K562 (cell line): ENCODE measurements around the gene SLC6A6.

ENCODE experiments used
- BHLHE40 ChIP-seq: IDR thresholded peaks from 2 replicates; pipeline ENCODE4 v1.6.1; 2011; ENCODE audit warnings: low read length, improper control_type of control experiment
- CHD1 ChIP-seq: fragments of 200-600 bp; sonication (generic); IDR thresholded peaks from one replicate; pipeline ENCODE4 v1.6.1; 2012; ENCODE audit warnings: mild to moderate bottlenecking, moderate library complexity, low read length, inconsistent platforms
- JUN ChIP-seq, 2 experiments: sonication (generic) in 1 of 2; formaldehyde crosslinking in 1 of 2; IDR thresholded peaks; 2 replicates each; pipeline versions ENCODE4 v1.6.1 to v1.8.0; 2012 to 2022; ENCODE audit warnings: borderline replicate concordance in 2 of 2, mild to moderate bottlenecking in 2 of 2, improper control_type of control experiment in 1 of 2, low read depth in 1 of 2, low read length in 1 of 2, missing genetic modification reagents in 1 of 2
- JUND ChIP-seq, 2 experiments: IDR thresholded peaks; 2 replicates in 1 of 2; 3 replicates in 1 of 2; pipeline ENCODE4 v1.6.1; 2011; ENCODE audit warnings: borderline replicate concordance in 2 of 2, low read depth in 2 of 2, low read length in 2 of 2, improper control_type of control experiment in 1 of 2, missing biosample characterization in 1 of 2, missing genetic modification characterization in 1 of 2, missing genetic modification reagents in 1 of 2
- KDM4B ChIP-seq, 2 experiments: fragments of 450-650 bp in 1 of 2; sonication (generic) in 1 of 2; IDR thresholded peaks; 2 replicates each; pipeline ENCODE4 v1.6.1; 2016 to 2017; ENCODE audit warnings: borderline replicate concordance in 2 of 2, antibody characterized with exemption in 1 of 2, low read depth in 1 of 2, mild to moderate bottlenecking in 1 of 2
- NFE2 ChIP-seq: IDR thresholded peaks from 2 replicates; pipeline ENCODE4 v1.6.1; 2014; ENCODE audit warnings: antibody characterized with exemption, low read depth
- POLR2A ChIP-seq: fragments of 450-650 bp; conservative IDR thresholded peaks from 2 replicates; pipeline ENCODE4 v1.6.1; 2016
- POLR2AphosphoS5 ChIP-seq: IDR thresholded peaks from 2 replicates; pipeline ENCODE4 v1.6.1; 2011; ENCODE audit warnings: mild to moderate bottlenecking, low read depth, low read length, moderate library complexity; ENCODE audit not compliant: control insufficient read depth, insufficient read depth
- SP1 ChIP-seq: sonication (generic); formaldehyde crosslinking; IDR thresholded peaks from 2 replicates; pipeline ENCODE4 v1.8.1; 2022; ENCODE audit warnings: mild to moderate bottlenecking, missing genetic modification reagents
- SREBF2 ChIP-seq: sonication (generic); formaldehyde crosslinking; IDR thresholded peaks from 2 replicates; pipeline ENCODE4 v1.4.0; 2020; ENCODE audit warnings: mild to moderate bottlenecking, missing genetic modification reagents
- ZNF121 ChIP-seq: sonication (generic); formaldehyde crosslinking; conservative IDR thresholded peaks from 2 replicates; pipeline ENCODE4 v1.8.0; 2022; ENCODE audit warnings: missing genetic modification reagents
- ZNF239 ChIP-seq: fragments of 250-450 bp; sonication (Bioruptor Pico); IDR thresholded peaks from 2 replicates; pipeline ENCODE4 v1.4.0; 2020; ENCODE audit warnings: mild to moderate bottlenecking
- TF ChIP-seq, protein P1 (sequence below), 3 experiments: IDR thresholded peaks in 2 of 3; conservative IDR thresholded peaks in 1 of 3; 2 replicates each; pipeline ENCODE4 v1.5.1; 2011 to 2012; ENCODE audit warnings: low read length in 3 of 3, mild to moderate bottlenecking in 3 of 3, control low read depth in 2 of 3, improper control_type of control experiment in 1 of 3, inconsistent platforms in 1 of 3, low read depth in 1 of 3, mixed read lengths in 1 of 3, moderate library complexity in 1 of 3; ENCODE audit not compliant: insufficient read depth in 2 of 3

DNA sequence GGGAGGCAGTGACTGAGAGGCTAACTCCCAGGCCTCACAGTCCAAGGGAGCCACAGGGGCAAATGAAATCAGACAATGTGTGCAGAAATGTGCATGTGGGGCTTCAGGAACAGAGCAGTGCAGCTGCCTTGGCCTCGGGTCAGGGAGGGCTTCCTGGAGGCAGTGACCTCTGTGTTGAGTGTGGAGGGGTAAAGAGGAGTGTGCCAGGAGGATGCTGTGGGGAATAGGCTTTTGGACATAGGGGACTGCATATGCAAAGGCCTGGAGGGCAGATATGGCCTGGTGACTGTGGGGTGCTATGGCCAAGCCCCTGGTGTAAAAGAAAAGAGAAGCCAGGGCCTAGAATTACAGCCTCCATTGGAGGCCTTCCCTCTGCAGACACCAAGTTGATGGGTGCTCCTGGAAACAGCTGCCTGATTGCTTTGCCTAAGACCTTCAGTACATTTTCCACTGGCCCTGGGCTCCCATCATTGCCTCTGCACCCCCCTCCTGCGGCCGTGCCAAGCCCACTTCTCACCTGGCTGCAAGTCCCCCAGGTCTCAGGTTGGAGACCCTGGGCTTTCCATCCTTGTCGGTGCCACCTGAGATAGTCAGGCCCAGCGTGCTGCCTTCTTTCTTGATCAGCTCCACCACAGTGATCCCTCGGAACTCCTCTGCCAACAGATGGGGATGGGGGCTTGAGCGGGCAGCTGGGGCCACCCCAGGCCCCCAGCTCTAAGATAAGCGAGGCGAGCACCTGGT, 122.7 kb downstream of the SLC6A6 start:
- TF ChIP-seq SREBF2 (CRISPR knock-in tag) = no peak
- TF ChIP-seq, protein P1, sequence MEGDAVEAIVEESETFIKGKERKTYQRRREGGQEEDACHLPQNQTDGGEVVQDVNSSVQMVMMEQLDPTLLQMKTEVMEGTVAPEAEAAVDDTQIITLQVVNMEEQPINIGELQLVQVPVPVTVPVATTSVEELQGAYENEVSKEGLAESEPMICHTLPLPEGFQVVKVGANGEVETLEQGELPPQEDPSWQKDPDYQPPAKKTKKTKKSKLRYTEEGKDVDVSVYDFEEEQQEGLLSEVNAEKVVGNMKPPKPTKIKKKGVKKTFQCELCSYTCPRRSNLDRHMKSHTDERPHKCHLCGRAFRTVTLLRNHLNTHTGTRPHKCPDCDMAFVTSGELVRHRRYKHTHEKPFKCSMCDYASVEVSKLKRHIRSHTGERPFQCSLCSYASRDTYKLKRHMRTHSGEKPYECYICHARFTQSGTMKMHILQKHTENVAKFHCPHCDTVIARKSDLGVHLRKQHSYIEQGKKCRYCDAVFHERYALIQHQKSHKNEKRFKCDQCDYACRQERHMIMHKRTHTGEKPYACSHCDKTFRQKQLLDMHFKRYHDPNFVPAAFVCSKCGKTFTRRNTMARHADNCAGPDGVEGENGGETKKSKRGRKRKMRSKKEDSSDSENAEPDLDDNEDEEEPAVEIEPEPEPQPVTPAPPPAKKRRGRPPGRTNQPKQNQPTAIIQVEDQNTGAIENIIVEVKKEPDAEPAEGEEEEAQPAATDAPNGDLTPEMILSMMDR (IDR thresholded peaks at IDR 0.05 in 2 of 3, conservative IDR thresholded peaks at IDR 0.05 in 1 of 3; ENCODE audit: insufficient read depth in 2 of 3, low read depth in 1 of 3, low read length in 3 of 3) = no peak
- no peak for TF ChIP-seq KDM4B (IDR thresholded peaks at IDR 0.05; ENCODE audit: borderline replicate concordance in 2 of 2, low read depth in 1 of 2)
- TF ChIP-seq POLR2A = no peak
- no peak for TF ChIP-seq SP1 (CRISPR knock-in tag)
- TF ChIP-seq CHD1 = no peak
- TF ChIP-seq NFE2 = no peak
- no peak for TF ChIP-seq POLR2AphosphoS5
- TF ChIP-seq BHLHE40 = no peak
- no peak for TF ChIP-seq JUND (IDR thresholded peaks at IDR 0.05; ENCODE audit: borderline replicate concordance, low read depth, low read length)
- no peak for TF ChIP-seq JUND (tag; IDR thresholded peaks at IDR 0.05; ENCODE audit: borderline replicate concordance, low read depth, low read length)
- TF ChIP-seq JUN (IDR thresholded peaks at IDR 0.05; ENCODE audit: borderline replicate concordance, low read depth, low read length) = no peak
- no peak for TF ChIP-seq JUN (CRISPR knock-in tag; IDR thresholded peaks at IDR 0.05; ENCODE audit: borderline replicate concordance)
- no peak for TF ChIP-seq ZNF121 (CRISPR knock-in tag)
- TF ChIP-seq ZNF239 (CRISPR knock-in tag) = no peak
